Stimulated activated CD8-positive, alpha-beta memory T cell treated with anti-CD3 and anti-CD28 coated beads, Interleukin-15, amount 100 ng/mL, for 24 hours (primary cell): ENCODE data around the gene ITGB2.
"Not testable (repeated sequence)": the region's sequence is repeated elsewhere in the genome, so short reads cannot be mapped to it uniquely, and the experiment has no call there.

Source experiments
- DNase-seq: peaks from one replicate; pipeline ENCODE4 v3.0.0-alpha.2; 2020; ENCODE audit warnings: low read depth

Gene ITGB2

DNA sequence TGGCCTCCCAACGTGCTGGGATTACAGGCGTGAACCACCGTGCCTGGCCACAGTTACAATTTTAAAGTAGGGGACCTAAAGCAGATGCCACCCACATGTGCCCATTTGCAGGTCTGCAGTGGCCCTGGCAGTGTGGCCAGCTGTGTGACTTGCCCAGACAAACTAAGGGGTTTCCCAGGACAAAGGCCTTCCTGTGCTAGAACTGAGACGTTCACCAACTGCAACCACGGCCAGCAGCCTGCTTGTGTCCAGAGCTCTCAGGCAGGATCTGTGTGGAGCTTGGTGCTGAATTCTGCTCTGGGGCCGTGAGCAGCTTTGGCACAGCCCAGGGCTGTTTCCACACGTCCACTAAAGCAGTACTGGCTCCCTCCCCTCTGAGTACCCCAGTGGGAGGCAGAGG, 36.6 kb downstream of the ITGB2 start:
- no peak for DNase-seq

DNA sequence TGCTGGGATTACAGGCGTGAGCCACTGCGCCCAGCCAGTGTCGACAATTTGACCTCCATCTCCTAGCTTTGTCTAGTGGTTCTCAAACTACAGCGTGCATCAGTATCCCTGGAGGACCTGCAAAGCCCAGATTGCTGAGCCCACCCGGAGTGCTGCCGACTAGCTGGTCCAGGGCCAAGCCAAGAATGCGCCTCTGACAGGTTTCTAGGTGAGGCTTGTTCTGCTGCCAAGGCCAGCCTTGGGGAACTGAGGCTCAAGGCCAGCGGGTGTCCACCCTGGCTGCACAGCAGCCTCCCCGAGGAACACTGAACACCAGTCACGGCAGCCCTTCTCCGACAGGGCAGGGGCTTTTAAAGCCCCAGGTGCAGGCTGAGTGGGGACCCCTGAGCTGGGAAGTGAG, 37.4 kb downstream of the ITGB2 start:
- DNase-seq: no peak

DNA sequence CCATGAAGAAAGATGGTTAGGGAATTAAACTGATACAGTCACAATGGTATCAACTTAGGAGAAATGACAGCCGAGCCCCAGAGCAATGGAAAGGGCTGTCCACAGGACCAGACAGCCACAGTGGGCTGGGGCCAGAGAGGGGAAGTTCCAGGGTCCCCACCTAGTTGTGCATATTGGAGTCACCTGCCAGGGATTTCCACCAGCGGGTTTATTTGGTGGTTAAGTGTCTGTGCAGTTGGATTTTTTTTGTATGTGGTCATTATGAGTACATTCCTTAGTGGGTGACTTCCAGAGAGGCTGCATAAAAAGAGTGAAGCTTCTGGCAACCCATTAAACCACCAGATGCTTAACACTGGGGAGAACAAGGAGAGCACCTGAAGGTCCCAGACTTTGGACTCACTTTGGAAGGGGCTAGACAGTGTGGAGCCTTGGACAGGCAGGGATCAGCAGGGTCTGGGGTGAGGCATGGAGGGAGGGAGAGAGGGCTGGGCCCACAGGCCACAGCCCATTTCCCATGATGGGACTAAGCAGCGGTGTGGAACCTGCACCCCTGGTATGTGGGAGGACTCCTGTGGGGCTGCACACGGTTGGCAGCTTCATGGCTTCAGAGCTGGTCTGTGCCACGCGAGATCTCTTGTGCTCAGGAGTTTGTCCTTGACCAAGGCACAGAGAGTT, 39.4 kb downstream of the ITGB2 start:
- no peak for DNase-seq

DNA sequence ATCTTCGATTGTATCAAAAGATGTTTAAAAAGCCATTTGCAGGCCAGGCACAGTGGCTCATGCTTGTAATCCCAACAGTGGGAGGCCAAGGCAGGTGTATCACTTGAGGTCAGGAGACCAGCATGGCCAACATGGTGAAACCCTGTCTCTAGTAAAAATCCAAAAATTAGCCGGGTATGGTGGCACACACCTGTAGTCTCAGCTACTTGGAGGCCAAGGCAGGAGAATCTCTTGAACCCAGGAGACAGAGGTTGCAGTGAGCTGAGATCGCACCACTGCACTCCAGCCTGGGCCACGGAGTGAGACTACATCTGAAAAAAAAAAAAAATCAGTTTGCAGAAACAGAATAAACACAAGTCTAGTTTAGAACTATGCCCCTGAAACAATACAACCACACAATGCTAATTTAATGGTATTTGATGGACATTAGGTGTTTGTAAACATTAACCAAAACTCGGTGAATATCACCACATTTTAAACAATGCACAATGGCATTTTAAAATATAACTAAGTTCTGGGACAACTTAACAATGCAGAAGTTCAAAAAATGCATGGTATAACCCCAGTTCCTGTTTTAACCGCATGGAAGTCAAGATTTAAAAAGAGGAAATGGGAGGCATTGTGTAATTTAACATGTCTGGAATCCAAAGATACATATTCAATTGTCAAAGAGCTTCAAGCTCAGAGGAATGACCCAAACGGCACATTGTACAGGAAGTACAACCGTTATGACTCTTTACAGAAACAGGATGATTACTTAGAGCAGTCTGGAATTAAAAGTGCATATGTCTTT, 40.1 kb downstream of the ITGB2 start:
- DNase-seq: no peak

DNA sequence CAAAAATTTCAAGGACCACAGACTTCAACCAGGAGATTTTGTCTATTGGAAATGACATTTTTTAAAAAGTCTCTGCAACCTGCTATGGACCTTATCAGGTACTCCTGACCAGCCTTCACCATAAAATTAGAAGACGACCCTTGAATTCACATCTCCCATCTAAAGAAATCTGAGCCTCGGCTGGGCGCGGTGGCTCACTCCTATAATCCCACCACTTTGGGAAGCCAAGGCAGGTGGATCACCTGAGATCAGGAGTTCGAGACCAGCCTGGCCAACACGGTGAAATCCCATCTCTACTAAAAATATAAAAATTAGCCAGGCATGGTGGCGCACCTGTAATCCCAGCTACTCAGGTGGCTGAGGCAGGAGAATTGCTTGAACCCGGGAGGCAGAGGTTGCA, 41.5 kb downstream of the ITGB2 start:
- not testable (repeated sequence) for DNase-seq

DNA sequence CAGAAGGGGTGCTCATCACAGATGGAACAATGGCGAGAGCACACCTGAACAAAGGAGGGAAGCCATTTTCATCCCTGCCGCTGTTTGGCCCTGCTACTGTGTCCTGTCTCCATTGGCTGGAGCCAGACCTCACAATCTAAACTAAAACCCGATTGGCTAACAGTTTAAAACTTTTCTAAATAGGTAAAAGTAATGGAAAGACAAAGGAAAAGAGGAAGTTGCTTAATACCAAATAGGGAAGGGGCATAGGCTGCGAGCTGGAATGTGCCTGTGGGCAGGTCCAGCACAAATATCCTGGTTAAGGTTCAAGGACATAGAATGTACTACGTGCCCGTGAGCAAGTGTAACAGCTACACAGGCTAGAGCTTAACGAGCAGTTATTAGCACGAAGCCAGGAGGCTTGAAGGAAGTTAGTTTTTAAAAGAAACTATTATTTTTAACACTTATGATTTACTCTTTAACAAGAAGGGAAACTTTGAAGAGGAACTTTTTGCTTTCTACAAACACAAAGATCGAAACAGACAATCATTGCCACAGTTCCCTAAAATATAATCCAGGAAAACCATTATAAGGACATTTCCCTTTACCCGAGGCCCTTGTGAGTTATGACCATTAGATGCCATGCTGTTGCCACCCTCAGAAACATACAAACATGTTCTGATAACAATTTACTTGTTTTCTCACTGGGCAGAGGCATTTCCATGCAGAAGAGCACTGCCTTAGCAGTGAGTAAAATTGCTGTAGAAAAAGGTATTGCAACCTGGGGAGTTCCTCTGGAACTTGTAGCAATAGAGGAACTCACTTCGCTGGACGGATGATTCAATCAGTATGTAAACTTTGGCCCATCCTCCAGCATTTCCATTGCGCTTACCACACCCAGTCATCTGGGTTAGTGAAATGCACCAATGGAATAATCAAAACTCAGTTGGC, 42.4 kb downstream of the ITGB2 start:
- no peak for DNase-seq

DNA sequence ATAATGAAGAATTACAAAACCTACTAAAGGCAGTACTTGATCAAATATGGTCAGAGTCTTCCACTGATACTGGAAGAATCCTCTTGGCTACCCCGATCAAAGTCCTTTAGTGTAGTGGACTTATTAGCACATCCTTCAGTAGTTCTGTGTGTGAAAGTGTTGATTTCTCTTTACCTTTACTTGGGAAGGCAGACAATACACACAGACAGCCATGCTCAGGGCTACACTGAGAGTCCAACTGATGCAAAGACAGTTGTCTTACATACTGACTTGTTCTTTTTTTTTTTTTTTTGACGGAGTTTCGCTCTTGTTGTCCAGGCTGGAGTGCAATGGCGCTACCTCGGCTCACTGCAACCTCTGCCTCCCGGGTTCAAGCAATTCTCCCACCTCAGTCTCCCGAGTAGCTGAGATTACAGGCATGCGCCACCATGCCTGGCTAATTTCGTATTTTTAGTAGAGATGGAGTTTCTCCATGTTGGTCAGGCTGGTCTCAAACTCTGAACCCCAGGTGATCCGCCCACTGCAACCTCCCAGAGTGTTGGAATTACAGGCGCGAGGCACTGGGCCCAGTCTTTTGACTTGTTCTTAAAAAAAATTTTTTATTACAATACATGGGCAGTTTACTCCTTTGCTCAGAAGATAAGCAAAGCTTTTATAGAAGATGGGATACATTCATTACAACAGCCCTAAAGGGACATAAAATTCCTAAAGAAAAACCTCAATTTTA, 43.7 kb downstream of the ITGB2 start:
- DNase-seq: no peak

DNA sequence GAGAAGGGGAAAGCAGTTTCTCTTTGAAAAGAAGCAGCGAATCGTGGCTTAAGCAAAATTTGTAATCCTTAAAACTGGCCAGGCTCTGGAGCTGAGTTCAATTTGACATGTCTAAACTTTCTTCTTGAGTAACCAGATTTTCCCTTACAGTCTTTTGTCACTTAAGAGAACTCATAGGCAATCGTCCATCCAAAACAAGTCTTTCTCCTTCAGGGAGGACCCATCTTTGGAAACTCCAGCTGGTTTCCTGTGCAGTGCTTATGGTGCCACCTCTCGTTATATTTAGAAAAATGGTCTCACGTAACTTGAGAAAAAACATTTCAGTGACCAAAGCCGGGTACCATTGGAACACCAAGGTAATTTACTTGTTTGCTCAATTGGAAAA, 45.4 kb downstream of the ITGB2 start:
- DNase-seq: no peak

DNA sequence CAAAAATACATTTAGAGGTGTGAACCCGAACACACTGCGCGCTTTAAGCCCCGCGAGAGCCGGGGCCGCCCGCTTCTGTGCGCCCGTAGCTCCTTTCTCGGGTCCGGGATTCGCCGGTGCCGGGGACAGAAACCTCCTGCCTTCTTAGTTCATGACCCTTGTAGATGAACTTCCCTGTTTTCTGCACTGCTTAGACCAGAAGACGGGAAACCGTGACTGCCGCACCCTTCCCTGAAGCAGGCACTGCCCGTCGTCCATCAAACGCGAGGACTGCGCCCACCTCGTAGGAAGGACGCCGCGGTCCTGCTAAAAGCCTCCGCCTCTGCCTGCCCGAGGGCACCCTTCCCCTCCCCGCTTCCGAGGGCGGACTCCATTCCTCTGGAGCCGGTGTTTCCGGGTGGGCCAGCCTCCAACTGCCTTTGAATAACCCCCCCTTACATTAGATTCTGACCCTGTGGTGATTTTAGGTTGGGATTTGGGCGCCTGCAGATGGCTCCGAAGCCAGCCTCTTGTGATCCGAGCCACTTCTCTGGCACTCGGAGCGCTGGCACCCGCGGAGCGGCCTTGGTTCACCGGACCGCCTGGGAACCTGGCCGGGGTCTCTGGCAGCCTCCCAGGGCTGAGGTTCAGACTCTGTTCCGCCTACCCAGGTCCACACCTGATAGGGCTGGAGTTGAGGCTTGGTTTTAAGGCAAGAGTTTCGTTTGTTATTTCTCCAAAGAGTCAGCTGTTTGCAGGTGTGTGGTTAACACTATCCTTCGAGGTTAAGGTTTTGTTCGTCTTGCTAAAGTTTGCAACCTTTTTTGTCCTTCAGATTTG, 46.0 kb downstream of the ITGB2 start:
- DNase-seq: no peak

DNA sequence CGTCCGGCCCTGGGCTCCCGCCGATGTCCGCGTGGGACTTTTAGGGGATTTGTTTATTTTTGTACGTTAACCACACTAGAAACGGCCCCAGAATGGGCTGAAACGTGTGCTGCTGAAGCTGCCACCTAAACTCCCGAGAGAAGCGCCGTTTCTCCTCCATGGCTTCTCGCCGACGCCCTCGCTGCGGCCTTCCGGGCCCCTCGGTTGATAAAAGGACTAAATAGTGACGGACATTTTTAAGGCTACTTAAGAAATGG, 46.5 kb downstream of the ITGB2 start:
- DNase-seq: no peak

DNA sequence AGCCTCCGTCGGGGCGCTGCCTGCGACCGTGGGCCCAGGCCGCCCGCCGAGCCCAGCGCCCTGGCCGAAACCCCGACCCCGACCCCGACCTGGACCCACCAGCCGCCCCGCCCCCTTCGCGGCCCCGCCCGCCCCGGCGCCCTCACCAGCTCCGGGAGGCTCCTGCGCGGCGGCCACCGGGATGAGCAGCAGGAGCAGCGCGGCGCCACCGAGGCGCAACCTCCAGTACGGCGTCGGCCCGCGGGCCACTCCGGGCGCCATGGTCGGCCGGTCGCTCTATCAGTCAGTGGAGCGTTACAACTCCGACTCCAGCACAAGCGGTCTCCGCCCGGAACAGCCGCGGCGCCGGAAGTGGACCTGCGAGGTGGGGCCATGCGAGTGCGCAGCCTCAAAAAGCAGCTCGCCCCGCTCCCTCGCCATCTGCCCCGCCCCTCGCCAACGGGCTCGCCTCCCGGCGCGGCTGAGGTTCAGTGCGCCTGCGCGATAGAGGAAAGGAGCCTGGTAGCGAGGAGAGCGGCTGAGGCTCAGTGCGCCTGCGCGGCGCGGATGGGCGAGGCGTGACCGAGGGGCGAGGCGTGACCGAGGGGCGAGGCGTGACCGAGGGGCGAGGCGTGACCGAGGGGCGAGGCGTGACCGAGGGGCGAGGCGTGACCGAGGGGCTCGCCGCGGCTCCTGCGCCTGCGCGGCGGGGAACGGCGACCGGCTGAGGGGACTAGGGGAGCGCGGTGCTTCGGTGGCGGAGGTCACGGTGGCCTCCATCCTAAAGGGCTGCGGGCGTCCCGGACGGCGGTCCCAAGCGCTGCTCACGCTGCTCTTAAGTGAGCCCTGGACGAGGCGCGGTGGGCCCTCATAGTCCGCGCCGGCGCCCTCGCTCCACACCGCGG, 47.1 kb downstream of the ITGB2 start, which contains the start of gene PTTG1IP:
PTTG1IP (minus strand) TSS at position 335 of the 884 bp plus-strand sequence; CDS start at position 261, 74 bp downstream.
- DNase-seq: peak; percentile 97

DNA sequence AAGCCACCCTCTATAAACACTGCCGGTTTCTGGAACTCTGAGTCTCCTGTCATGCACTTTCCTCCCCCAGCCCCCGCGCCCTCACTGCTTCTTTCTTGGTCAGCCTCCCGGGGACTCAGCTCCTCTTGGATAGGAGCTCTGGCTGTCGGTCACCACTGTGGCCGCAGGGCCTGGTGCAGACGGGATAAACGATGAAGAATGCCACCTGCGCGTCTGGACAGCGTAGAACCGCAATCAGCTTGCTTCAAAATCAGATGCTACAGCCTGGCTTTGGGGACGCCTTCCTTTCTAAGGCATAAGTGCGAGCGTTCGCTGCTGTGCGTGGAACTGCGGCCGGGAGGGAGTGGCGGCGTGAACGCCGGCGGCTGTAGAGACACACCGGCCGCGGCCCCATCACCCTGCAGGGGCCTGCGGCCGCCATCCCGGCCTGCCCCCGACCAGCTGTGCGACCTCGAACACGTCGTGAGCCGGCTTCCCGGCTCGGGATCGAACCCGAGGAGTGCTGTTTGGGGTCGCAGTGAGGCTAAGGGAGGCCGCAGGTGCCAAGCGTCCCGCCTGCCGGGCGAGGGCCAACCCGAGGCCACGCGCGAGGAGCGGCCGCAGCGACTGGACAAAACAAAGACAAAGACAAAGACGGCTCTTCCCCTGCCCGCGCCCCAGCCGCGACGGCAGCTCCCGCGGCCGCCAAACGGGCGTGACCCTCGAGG, 47.9 kb downstream of the ITGB2 start:
- no peak for DNase-seq

DNA sequence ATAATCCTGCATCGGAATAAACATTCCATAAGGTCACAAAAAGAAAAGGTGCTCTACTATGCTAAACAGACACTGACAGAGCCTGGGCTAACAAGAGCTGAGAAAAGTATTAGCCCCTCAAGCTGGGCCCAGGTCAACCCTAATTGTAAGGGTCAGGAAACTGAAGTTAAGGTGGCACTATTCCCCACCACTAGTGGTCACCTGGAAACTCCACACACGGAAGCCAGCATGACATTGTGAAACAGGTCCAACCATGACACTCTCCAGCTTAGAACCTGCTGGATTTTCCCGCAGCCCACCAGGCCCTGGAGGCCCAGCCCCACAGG, 48.4 kb downstream of the ITGB2 start:
- no peak for DNase-seq

DNA sequence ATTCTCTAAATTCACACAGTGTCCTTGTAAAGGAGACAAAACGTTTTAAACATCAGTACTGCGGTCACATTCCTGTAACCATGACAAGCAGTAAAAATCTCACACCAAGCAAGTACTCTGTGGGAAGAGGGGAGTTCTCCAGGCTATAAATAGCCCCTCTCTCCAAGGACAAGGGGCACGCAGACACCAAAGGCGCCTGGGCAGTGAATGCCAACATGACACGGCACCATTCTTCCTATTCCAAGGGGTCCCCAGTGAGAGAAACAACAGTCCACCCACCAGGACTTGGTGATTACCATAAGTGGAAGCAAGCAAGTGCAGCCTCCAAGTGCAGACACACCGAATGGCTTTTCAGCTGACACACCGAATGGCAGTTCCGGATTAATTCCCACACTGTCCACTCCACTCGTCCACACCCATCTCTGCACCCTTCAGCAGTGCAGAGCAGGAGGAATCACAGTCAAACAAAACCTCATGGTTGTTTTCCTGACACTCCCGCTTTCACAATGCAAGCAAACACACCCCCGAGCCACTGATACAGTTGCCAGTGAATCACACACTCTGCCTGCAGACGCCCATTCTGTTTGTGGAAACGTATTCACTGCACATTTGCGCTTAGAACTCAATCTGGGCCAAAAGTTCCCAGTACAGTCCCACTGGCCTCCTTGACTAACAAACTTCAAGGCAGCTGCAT, 49.0 kb downstream of the ITGB2 start:
- no peak for DNase-seq

DNA sequence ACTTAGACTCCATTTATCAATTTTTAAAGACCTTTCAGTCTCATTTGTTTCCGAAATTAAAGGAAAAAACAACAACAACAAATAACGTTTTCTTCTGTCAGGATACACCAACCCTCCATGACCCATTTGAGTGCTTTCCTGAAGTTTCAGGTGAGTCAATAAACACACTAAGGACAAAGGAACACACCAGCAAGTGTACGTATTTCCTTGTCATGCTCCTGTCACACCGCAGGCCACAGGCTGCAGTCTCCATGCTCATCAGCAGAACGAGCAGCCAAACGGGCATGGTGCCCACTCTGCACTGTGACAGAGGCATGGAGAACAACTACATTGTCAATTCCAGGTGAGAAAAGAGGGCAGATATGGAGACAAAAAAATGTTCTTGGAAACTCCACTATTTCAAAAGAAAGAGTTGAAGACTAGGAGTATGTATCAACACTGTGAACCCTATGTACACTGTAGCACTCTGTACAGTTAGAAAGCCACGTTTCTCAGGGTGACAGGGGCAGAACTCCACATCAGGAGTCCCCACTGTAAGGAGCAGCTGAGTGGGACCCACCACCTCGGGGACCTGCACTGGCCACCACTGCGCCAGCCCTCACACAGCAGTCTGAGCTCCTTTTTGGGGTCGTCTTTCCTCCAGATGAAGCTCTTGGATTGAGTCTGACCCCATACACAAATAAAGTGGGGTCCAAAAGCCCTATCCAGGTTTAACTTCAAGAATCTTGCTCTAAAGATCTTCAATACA, 49.8 kb downstream of the ITGB2 start:
- DNase-seq: no peak

DNA sequence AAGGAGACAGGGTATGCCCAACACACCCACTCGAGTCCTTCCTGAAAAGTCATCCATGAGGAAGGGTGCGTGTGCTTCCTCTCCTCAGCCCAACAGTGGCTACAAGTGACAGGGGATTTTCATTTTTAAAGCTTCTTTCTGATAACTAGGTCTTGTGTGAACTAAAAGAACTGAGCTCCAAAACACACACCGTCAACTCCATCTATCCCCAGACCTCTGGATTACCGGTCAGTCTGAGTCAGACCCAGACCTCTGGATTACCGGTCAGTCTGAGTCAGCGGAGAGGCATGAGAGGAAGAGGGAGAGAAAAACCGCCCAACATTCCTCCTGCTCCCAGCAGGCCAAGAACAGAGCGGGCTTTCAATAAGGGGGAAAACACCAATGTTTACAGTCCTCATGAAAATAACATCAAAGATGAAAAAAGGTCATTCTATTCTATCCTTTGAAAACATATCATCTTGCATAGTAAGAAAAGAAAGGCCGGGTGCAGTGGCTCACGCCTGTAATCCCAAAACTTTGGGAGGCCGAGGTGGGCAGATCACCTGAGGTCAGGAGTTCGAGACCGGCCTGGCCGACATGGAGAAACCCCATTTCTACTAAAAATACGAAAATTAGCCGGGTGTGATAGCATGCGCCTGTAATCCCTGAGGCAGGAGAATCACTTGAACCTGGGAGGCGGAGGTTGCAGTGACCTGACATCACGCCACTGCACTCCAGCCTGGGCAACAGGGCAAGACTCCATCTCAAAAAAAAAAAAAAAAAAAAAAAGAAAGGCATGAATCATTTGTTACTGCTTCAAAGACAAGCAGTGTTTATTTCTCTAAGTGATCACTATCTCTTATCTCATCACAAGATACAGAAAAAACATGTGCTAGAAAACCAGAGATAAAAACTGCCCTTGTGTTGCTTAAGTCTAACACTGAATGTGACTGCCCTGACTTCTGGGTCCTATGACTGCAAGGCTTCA, 50.6 kb downstream of the ITGB2 start:
- no peak for DNase-seq

DNA sequence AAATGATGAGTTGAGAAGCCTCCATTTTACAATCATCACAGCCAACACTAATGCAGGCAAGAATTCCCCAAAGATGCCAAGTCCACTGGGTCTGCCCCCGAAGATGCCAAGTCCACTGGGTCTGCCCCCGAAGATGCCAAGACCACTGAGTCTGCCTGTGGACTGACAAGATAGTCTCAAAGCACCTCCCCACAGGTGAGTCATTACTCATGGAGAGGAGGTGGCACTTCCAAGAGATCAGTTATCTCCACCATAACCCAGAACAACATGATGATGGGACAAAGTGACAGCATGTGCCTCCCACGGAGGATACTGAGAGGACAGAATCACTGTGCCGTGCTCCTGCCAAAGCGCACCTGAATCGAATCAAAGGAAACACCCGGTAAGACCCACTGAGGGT, 52.0 kb downstream of the ITGB2 start:
- no peak for DNase-seq
